HepG2 (cell line): ENCODE data around the gene STAT6. TPM values are rescaled to one million over a fixed set of nuclear protein-coding genes. Genes with fewer than 3 reads are reported as not detected.

ENCODE experiments used
- CBX5 ChIP-seq: sonication (generic); formaldehyde crosslinking; IDR thresholded peaks from 2 replicates; pipeline ENCODE4 v1.4.0; 2020; ENCODE audit warnings: missing genetic modification reagents, borderline replicate concordance
- ETV6 ChIP-seq: sonication (generic); formaldehyde crosslinking; conservative IDR thresholded peaks from 2 replicates; pipeline ENCODE4 v1.4.0; 2020; ENCODE audit warnings: missing genetic modification reagents
- FOXJ3 ChIP-seq: sonication (generic); formaldehyde crosslinking; IDR thresholded peaks from 2 replicates; pipeline ENCODE4 v1.4.0; 2020; ENCODE audit warnings: missing genetic modification reagents, mild to moderate bottlenecking, borderline replicate concordance
- HOXA7 ChIP-seq: sonication (generic); formaldehyde crosslinking; IDR thresholded peaks from 2 replicates; pipeline ENCODE4 v1.8.1; 2022; ENCODE audit warnings: mild to moderate bottlenecking, missing genetic modification reagents, moderate library complexity
- NFKB2 ChIP-seq: sonication (generic); formaldehyde crosslinking; IDR thresholded peaks from 2 replicates; pipeline ENCODE4 v1.4.0; 2020; ENCODE audit warnings: missing genetic modification reagents, borderline replicate concordance
- NONO ChIP-seq, 2 experiments: fragments of 450-650 bp in 1 of 2; sonication (generic) in 1 of 2; formaldehyde crosslinking in 1 of 2; IDR thresholded peaks in 1 of 2; conservative IDR thresholded peaks in 1 of 2; 2 replicates each; pipeline versions ENCODE4 v1.6.1 to v1.8.0; 2017 to 2022; ENCODE audit warnings: mild to moderate bottlenecking in 1 of 2, missing genetic modification reagents in 1 of 2, moderate library complexity in 1 of 2
- NR2F6 ChIP-seq, 2 experiments: IDR thresholded peaks; 2 replicates each; pipeline ENCODE4 v1.6.1; 2016; ENCODE audit warnings: antibody characterized with exemption in 1 of 2, mild to moderate bottlenecking in 1 of 2
- NRL ChIP-seq: sonication (generic); formaldehyde crosslinking; IDR thresholded peaks from 2 replicates; pipeline ENCODE4 v1.5.0; 2020; ENCODE audit warnings: missing genetic modification reagents, mild to moderate bottlenecking, moderate library complexity, borderline replicate concordance
- POLR2AphosphoS5 ChIP-seq: IDR thresholded peaks from 2 replicates; pipeline ENCODE4 v1.6.1; 2012; ENCODE audit warnings: low read depth, low read length
- SKIL ChIP-seq: sonication (generic); formaldehyde crosslinking; IDR thresholded peaks from 2 replicates; pipeline ENCODE4 v1.8.0; 2022; ENCODE audit warnings: missing genetic modification reagents, mild to moderate bottlenecking, moderate library complexity, borderline replicate concordance
- SP5 ChIP-seq: IDR thresholded peaks from 2 replicates; pipeline ENCODE4 v1.6.1; 2016; ENCODE audit warnings: low read depth, borderline replicate concordance
- SYNCRIP ChIP-seq: fragments of 200-400 bp; formaldehyde crosslinking; IDR thresholded peaks from 2 replicates; pipeline ENCODE4 v1.6.1; 2018; ENCODE audit warnings: mild to moderate bottlenecking, low read depth, low read length; ENCODE audit not compliant: insufficient read depth
- ZFP1 ChIP-seq: IDR thresholded peaks from 2 replicates; pipeline ENCODE4 v1.6.1; 2016
- ZFP36L2 ChIP-seq: sonication (generic); formaldehyde crosslinking; IDR thresholded peaks from 2 replicates; pipeline ENCODE4 v1.4.0; 2020; ENCODE audit warnings: missing genetic modification reagents
- ZNF205 ChIP-seq: IDR thresholded peaks from 2 replicates; pipeline ENCODE4 v1.6.1; 2018; ENCODE audit warnings: missing biosample characterization, missing genetic modification reagents
- ZNF720 ChIP-seq: sonication (generic); formaldehyde crosslinking; IDR thresholded peaks from 2 replicates; pipeline ENCODE4 v1.4.0; 2020; ENCODE audit warnings: missing genetic modification reagents
- ZNF773 ChIP-seq: sonication (generic); formaldehyde crosslinking; IDR thresholded peaks from 2 replicates; pipeline ENCODE4 v1.4.0; 2020; ENCODE audit warnings: missing genetic modification reagents, borderline replicate concordance
- ZNF788 ChIP-seq: sonication (generic); formaldehyde crosslinking; IDR thresholded peaks from 2 replicates; pipeline ENCODE4 v1.5.0; 2020; ENCODE audit warnings: mild to moderate bottlenecking, missing genetic modification reagents, borderline replicate concordance
- ZNF879 ChIP-seq: sonication (generic); formaldehyde crosslinking; IDR thresholded peaks from 2 replicates; pipeline ENCODE4 v1.8.1; 2023; ENCODE audit warnings: missing genetic modification reagents
- polyA plus RNA-seq, 8 experiments: library from polyadenylated mRNA; depleted of rRNA in 3 of 8; stranded (reverse) in 7 of 8; unstranded in 1 of 8; fragments of >200 nt; fragmentation: Illumina TruSeq in 4 of 8; extraction: Trizol in 4 of 8; gene quantifications; 2 replicates each; pipeline versions ENCODE4 v1.2.1 to v1.2.3, GENCODE V29; 2011 to 2016; ENCODE audit warnings: low read depth in 4 of 8, missing spikeins in 1 of 8, mixed read lengths in 1 of 8; ENCODE audit not compliant: insufficient read depth in 1 of 8
- total RNA-seq, 5 experiments: library from RNA; depleted of rRNA; stranded (reverse); fragments of >200 nt; fragmentation: Illumina TruSeq; extraction: Trizol; gene quantifications; 2 replicates each; pipeline ENCODE4 v1.2.3, GENCODE V29; 2016; ENCODE audit warnings: low read depth in 1 of 5
- TF ChIP-seq, protein P1 (sequence below): sonication (generic); formaldehyde crosslinking; IDR thresholded peaks from 2 replicates; pipeline ENCODE4 v1.5.1; 2020; ENCODE audit warnings: missing genetic modification reagents, mild to moderate bottlenecking, borderline replicate concordance
- TF ChIP-seq, protein P2 (sequence below): sonication (generic); formaldehyde crosslinking; IDR thresholded peaks from 2 replicates; pipeline ENCODE4 v1.5.0; 2020; ENCODE audit warnings: missing genetic modification reagents
- TF ChIP-seq, protein P3 (sequence below): IDR thresholded peaks from 2 replicates; pipeline ENCODE4 v1.6.1; 2016; ENCODE audit warnings: control low read depth

The STAT6 gene
- total and polyA plus RNA-seq, 2 of the 13 experiments (the other 11 are each of a cell fraction or from before 2014, with no cell fraction given), result 28.0 to 62.2 TPM

DNA sequence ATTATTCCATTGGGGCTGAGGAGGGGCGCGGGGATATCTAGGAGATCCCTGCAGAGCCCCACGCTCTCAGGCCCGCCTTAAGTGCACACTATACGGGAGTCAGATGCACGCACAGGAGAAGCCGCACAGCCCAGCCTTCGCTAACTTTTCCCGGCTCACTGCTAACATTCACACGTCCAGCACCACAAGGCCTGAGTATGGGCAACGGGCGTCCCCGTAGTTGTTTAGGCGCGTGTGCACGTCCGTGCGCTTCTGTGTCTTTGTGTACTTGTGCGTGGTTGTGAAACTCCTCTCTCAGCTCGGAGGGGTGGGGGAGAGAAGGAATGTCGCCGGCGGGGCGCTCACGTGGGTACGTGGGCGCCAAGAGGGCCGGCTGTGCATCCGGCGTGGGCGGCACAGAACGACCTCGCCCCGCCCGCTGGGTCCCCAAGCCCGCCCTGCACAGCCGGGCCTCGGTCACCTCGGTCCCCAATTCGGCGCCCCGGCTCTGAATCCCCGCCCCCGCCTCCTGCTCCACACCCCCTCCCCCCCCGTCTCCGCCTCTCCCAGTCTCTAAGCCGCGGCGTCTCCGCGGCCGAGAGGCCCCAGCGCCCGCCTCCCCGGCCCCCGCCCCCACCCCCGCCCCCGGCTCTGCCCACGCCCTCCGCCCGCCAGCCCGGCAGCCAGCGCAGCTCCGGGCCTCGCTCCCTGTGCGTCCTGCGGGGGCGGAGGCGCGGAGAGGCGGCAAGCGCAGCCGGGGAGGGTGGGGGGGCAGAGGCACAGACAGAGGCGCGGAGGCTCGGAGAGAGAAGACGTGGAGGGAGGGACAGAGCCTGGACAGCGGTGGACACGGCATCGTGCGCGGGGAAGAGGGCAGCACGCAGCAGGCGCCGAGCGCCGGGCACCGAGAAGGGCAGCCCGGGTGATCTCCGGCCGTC, 22.6 kb downstream of the STAT6 start, which contains the start of gene NAB2 (continued):
- TF ChIP-seq, protein P1, sequence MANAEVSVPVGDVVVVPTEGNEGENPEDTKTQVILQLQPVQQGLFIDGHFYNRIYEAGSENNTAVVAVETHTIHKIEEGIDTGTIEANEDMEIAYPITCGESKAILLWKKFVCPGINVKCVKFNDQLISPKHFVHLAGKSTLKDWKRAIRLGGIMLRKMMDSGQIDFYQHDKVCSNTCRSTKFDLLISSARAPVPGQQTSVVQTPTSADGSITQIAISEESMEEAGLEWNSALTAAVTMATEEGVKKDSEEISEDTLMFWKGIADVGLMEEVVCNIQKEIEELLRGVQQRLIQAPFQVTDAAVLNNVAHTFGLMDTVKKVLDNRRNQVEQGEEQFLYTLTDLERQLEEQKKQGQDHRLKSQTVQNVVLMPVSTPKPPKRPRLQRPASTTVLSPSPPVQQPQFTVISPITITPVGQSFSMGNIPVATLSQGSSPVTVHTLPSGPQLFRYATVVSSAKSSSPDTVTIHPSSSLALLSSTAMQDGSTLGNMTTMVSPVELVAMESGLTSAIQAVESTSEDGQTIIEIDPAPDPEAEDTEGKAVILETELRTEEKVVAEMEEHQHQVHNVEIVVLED (CRISPR knock-in tag), result peak; percentile 74
- TF ChIP-seq, protein P2, sequence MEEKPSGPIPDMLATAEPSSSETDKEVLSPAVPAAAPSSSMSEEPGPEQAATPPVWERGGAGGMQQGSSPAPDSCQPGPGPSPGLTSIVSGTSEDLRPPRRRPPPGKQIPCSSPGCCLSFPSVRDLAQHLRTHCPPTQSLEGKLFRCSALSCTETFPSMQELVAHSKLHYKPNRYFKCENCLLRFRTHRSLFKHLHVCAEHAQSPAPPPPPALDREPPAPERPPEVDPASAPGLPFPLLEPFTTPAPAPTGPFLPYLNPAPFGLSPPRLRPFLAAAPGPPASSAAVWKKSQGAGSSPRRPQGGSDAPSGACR (CRISPR knock-in tag), result peak; percentile 60; the same call in 1 of the 2 replicates
- TF ChIP-seq ZFP36L2 (CRISPR knock-in tag) (no peak), SKIL (CRISPR knock-in tag) (0 out of 2 replicates have a peak, but pooled peaks have one; percentile 71), NFKB2 (CRISPR knock-in tag) (peak; percentile 37; the same call in 1 of the 2 replicates), ZNF879 (CRISPR knock-in tag) (peak; percentile 60; the same call in 1 of the 2 replicates), NRL (CRISPR knock-in tag) (0 out of 2 replicates have a peak, but pooled peaks have one; percentile 64), ETV6 (CRISPR knock-in tag) (peak; percentile 69; the same call in 1 of the 2 replicates), CBX5 (CRISPR knock-in tag) (peak; percentile 46; the same call in 1 of the 2 replicates), HOXA7 (no peak), SYNCRIP (no peak), ZNF205 (CRISPR knock-in tag) (peak; percentile 73; the same call in 1 of the 2 replicates), ZNF788 (CRISPR knock-in tag) (peak; percentile 78), NR2F6 (IDR thresholded peaks at IDR 0.05) (no peak), NR2F6 (CRISPR knock-in tag; IDR thresholded peaks at IDR 0.05) (peak; percentile 56), FOXJ3 (CRISPR knock-in tag) (peak; percentile 70; the same call in 1 of the 2 replicates), POLR2AphosphoS5 (peak; percentile 81), ZNF720 (CRISPR knock-in tag) (no peak), ZFP1 (CRISPR knock-in tag) (no peak), ZNF773 (CRISPR knock-in tag) (peak; percentile 21; the same call in 1 of the 2 replicates), SP5 (peak; percentile 63), NONO (IDR thresholded peaks at IDR 0.05) (no peak), NONO (CRISPR knock-in tag; conservative IDR thresholded peaks at IDR 0.05) (peak; percentile 70)
- TF ChIP-seq, protein P3, sequence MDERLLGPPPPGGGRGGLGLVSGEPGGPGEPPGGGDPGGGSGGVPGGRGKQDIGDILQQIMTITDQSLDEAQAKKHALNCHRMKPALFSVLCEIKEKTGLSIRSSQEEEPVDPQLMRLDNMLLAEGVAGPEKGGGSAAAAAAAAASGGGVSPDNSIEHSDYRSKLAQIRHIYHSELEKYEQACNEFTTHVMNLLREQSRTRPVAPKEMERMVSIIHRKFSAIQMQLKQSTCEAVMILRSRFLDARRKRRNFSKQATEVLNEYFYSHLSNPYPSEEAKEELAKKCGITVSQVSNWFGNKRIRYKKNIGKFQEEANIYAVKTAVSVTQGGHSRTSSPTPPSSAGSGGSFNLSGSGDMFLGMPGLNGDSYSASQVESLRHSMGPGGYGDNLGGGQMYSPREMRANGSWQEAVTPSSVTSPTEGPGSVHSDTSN (CRISPR knock-in tag), result no peak
